Neural crest cell (in vitro differentiated cells): Measurements from ENCODE around the gene SPRY2. TPM values are rescaled to one million over a fixed set of nuclear protein-coding genes. Genes with fewer than 3 reads are reported as not detected.
A peak's percentile ranks its signal among the peaks of the same experiment; 100 is the strongest.

Experiments used
- DNase-seq: peaks from one replicate; pipeline ENCODE4 v3.0.0; 2021; ENCODE audit warnings: low read depth, mixed read lengths, low spot score
- H3K27ac Mint-ChIP-seq: one replicate; pipeline ENCODE4 v1.8.0; 2021; ENCODE audit warnings: mild to moderate bottlenecking, mixed read lengths; ENCODE audit not compliant: unreplicated experiment
- H3K27me3 Mint-ChIP-seq: 2 replicates; pipeline ENCODE4 v1.8.0; 2021; ENCODE audit warnings: low read depth, mild to moderate bottlenecking, mixed read lengths
- H3K36me3 Mint-ChIP-seq: 2 replicates; pipeline ENCODE4 v1.8.0; 2021; ENCODE audit warnings: low read depth, mild to moderate bottlenecking, mixed read lengths
- H3K4me1 Mint-ChIP-seq: 2 replicates; pipeline ENCODE4 v1.8.0; 2021; ENCODE audit warnings: mixed read lengths
- H3K4me3 Mint-ChIP-seq: one replicate; pipeline ENCODE4 v1.8.0; 2021; ENCODE audit warnings: mild to moderate bottlenecking, mixed read lengths
- H3K9me3 Mint-ChIP-seq: 2 replicates; pipeline ENCODE4 v1.8.0; 2021; ENCODE audit warnings: mixed read lengths
- CTCF ChIP-seq: fragments of 200-600 bp; sonication (generic); conservative IDR thresholded peaks from 2 replicates; pipeline ENCODE4 v1.5.0; 2021; ENCODE audit warnings: antibody characterized with exemption, mild to moderate bottlenecking
- total RNA-seq: library from RNA; stranded (reverse); gene quantifications from 2 replicates; pipeline ENCODE4 v1.2.1, GENCODE V29; 2021

SPRY2 gene
- total RNA-seq, 1 donor from 2014 or later = 106 TPM

GRCh38 chr13:80319004-80319403, 21.9 kb downstream of the SPRY2 start:
- TF ChIP-seq CTCF = no peak
- Mint-ChIP-seq H3K9me3 (peaks cover 3% of the 10 kb centered on the region), H3K4me1 (peaks cover 11% of the 10 kb centered on the region), H3K36me3 (peaks cover 17% of the 10 kb centered on the region), H3K27ac (no peak overlapping the region), H3K27me3 (no peaks in the 10 kb centered on the region), H3K4me3 (no peak overlapping the region)
- no peak for DNase-seq

- no peak overlapping the region for H3K4me3 Mint-ChIP-seq
Observed at GRCh38 chr13:80314711-80315653, 25.9 kb downstream of the SPRY2 start.

GRCh38 chr13:80313668-80314256, 27.2 kb downstream of the SPRY2 start:
- H3K9me3 Mint-ChIP-seq = no peaks in the 10 kb centered on the region
- TF ChIP-seq CTCF = no peak
- peaks cover 8% of the 10 kb centered on the region for H3K36me3 Mint-ChIP-seq
- H3K27ac Mint-ChIP-seq = no peak overlapping the region
- no peak overlapping the region for H3K4me3 Mint-ChIP-seq
- DNase-seq = no peak
- H3K27me3 Mint-ChIP-seq = no peaks in the 10 kb centered on the region
- H3K4me1 Mint-ChIP-seq = peaks cover 23% of the 10 kb centered on the region

More at GRCh38 chr13:80314711-80315653, 25.9 kb downstream of the SPRY2 start:
- Mint-ChIP-seq H3K27me3 (no peaks in the 10 kb centered on the region), H3K36me3 (peaks cover 16% of the 10 kb centered on the region), H3K4me1 (peaks cover 23% of the 10 kb centered on the region), H3K9me3 (peaks cover 3% of the 10 kb centered on the region), H3K27ac (no peak overlapping the region)
- no peak for TF ChIP-seq CTCF
- DNase-seq = no peak

GRCh38 chr13:80312967-80313366, 28.0 kb downstream of the SPRY2 start:
- no peak for TF ChIP-seq CTCF
- Mint-ChIP-seq H3K9me3 (no peaks in the 10 kb centered on the region), H3K36me3 (peaks cover 4% of the 10 kb centered on the region), H3K27ac (peak overlapping the region; percentile 69), H3K4me1 (peaks cover 23% of the 10 kb centered on the region), H3K27me3 (no peaks in the 10 kb centered on the region), H3K4me3 (no peak overlapping the region)
- DNase-seq = no peak

GRCh38 chr13:80312012-80312704, 28.8 kb downstream of the SPRY2 start:
- no peak overlapping the region for H3K4me3 Mint-ChIP-seq
- H3K27me3 Mint-ChIP-seq = no peaks in the 10 kb centered on the region
- no peaks in the 10 kb centered on the region for H3K9me3 Mint-ChIP-seq
- no peak for TF ChIP-seq CTCF
- DNase-seq = no peak
- H3K27ac Mint-ChIP-seq = no peak overlapping the region
- H3K36me3 Mint-ChIP-seq = peaks cover 4% of the 10 kb centered on the region
- H3K4me1 Mint-ChIP-seq = peaks cover 30% of the 10 kb centered on the region
